T-cell (primary cell): Measurements from ENCODE around the gene RPRD1A. TPM values are rescaled to one million over a fixed set of nuclear protein-coding genes. Genes with fewer than 3 reads are reported as not detected.
"Not testable (repeated sequence)": the region's sequence is repeated elsewhere in the genome, so short reads cannot be mapped to it uniquely, and the experiment has no call there.

Source experiments
- ATAC-seq, 4 experiments: fragments of 200-7000 bp in 3 of 4; fragments of 150-1000 bp in 1 of 4; cut with Tn5 transposase; replicated peaks in 1 of 4; 1 replicate in 3 of 4; 2 replicates in 1 of 4; pipeline ENCODE4 v1.10.0; 2021; ENCODE audit warnings: moderate library complexity in 3 of 4, mild to moderate bottlenecking in 2 of 4, moderate number of reproducible peaks in 1 of 4
- CTCF ChIA-PET, 2 donors: fragments of 300-600 bp; sonication (Branson Sonifier 250); formaldehyde crosslinking; loops; one replicate each; lab custom pipeline; 2022; ENCODE audit warnings: antibody characterized with exemption in 2 of 2; lab: Charles Lee
- POLR2A ChIA-PET, 2 donors: fragments of 300-600 bp; sonication (Branson Sonifier 250); formaldehyde crosslinking; loops; one replicate each; lab custom pipeline; 2022; ENCODE audit warnings: antibody characterized with exemption in 2 of 2; lab: Charles Lee
- DNase-seq, 35 experiments: peaks; one replicate each; pipeline versions ENCODE4 v3.0.0 to v3.0.0-alpha.2; 2013 to 2023
- H3K27ac ChIP-seq: one replicate; pipeline ENCODE4 v1.5.1; 2013; ENCODE audit warnings: low read length
- H3K27me3 ChIP-seq, 2 experiments: replicated peaks in 1 of 2; 1 replicate in 1 of 2; 2 replicates in 1 of 2; pipeline versions ENCODE4 v1.6.1 to v1.7.0; 2013; ENCODE audit warnings: low read length in 1 of 2, mixed read lengths in 1 of 2; ENCODE audit not compliant: control insufficient read depth in 2 of 2, insufficient read depth in 2 of 2; ENCODE audit errors: extremely low read depth in 1 of 2
- H3K36me3 ChIP-seq, 2 donors: 1 replicate in 1 of 2; 2 replicates in 1 of 2; pipeline versions ENCODE4 v1.6.1 to v1.7.0; 2013; ENCODE audit warnings: low read length in 1 of 2; ENCODE audit not compliant: control insufficient read depth in 2 of 2, insufficient read depth in 1 of 2; ENCODE audit errors: extremely low read depth in 1 of 2
- H3K4me1 ChIP-seq, 2 experiments: 1 replicate in 1 of 2; 2 replicates in 1 of 2; pipeline versions ENCODE4 v1.6.1 to v1.7.0; 2013; ENCODE audit warnings: low read length in 2 of 2, mixed read lengths in 1 of 2; ENCODE audit not compliant: insufficient read depth in 2 of 2, control insufficient read depth in 1 of 2; ENCODE audit errors: extremely low read depth in 1 of 2
- H3K4me3 ChIP-seq, 2 donors: 1 replicate in 1 of 2; 2 replicates in 1 of 2; pipeline versions ENCODE4 v1.5.1 to v1.7.0; 2013; ENCODE audit warnings: mild to moderate bottlenecking in 2 of 2, low read length in 1 of 2, moderate library complexity in 1 of 2; ENCODE audit not compliant: control insufficient read depth in 1 of 2; ENCODE audit errors: extremely low read depth in 1 of 2
- H3K9me3 ChIP-seq: 2 replicates; pipeline ENCODE4 v1.7.0; 2013
- H3K27ac Mint-ChIP-seq, 2 donors: one replicate each; pipeline ENCODE4 v1.8.0; 2020 to 2021; ENCODE audit warnings: mild to moderate bottlenecking in 2 of 2, mixed read lengths in 2 of 2
- H3K27me3 Mint-ChIP-seq, 2 donors: one replicate each; pipeline ENCODE4 v1.8.0; 2021 to 2022; ENCODE audit warnings: mixed read lengths in 2 of 2
- H3K36me3 Mint-ChIP-seq: one replicate; pipeline ENCODE4 v1.8.0; 2021; ENCODE audit warnings: mixed read lengths
- H3K4me1 Mint-ChIP-seq, 3 donors: one replicate each; pipeline ENCODE4 v1.8.0; 2020 to 2022; ENCODE audit warnings: mixed read lengths in 3 of 3, mild to moderate bottlenecking in 1 of 3
- H3K4me3 Mint-ChIP-seq, 3 donors: one replicate each; pipeline ENCODE4 v1.8.0; 2020 to 2022; ENCODE audit warnings: mild to moderate bottlenecking in 3 of 3, mixed read lengths in 3 of 3, moderate library complexity in 3 of 3
- H3K9me3 Mint-ChIP-seq, 3 donors: one replicate each; pipeline ENCODE4 v1.8.0; 2020 to 2022; ENCODE audit warnings: mixed read lengths in 3 of 3
- WGBS: methylation state at CpG from one replicate; pipeline ENCODE4 v1.1.5; 2013; ENCODE audit warnings: missing lambda C conversion rate; ENCODE audit not compliant: insufficient coverage; 5-methylcytosine and 5-hydroxymethylcytosine counted together
- total RNA-seq, 35 experiments: library from RNA in 6 of 35; stranded (reverse) in 6 of 35; fragments of 120-200 nt in 1 of 35; gene quantifications; one replicate each; pipeline versions ENCODE4 v1.2.1 to v1.2.4 and lab custom pipeline; 2013 to 2026

The RPRD1A gene
- total RNA-seq, 5 donors from 2014 or later (not counting 1 experiment from before 2014, with no cell fraction given): 22.3 to 37.4 (median 36.8) TPM

- no peak overlapping the region for H3K4me3 Mint-ChIP-seq
- H3K9me3 Mint-ChIP-seq: no peaks in the 10 kb centered on the region
- CTCF ChIA-PET: interaction anchor here (1.3 to 3.9 kb wide), 2 partner anchors 34 to 188 kb away, joined by 4 to 42 read pairs; no protein-coding TSS in a partner anchor
Observed at GRCh38 chr18:36096955-36097354, 29.6 kb upstream of the RPRD1A start.

GRCh38 chr18:36095936-36096519 lies 28.7 kb upstream of the RPRD1A start:
- CTCF ChIA-PET: interaction anchor here (0.5 to 3.9 kb wide), 16 partner anchors 10 to 190 kb away, joined by 3 to 42 read pairs (median 4); partner anchors contain the start of gene ELP2 (in 1 of the 2)
- POLR2A ChIA-PET: interaction anchor here in 1 of 2 donors (0.7 kb wide), 1 partner anchor 74 kb away, joined by 3 read pairs; no protein-coding TSS in a partner anchor

More at GRCh38 chr18:36096955-36097354, 29.6 kb upstream of the RPRD1A start:
- Mint-ChIP-seq H3K27me3 (peaks cover 7 to 10% of the 10 kb centered on the region in 2 donors), H3K27ac (no peak overlapping the region), H3K4me1 (peaks cover 8 to 12% (median 11%) of the 10 kb centered on the region in 3 donors), H3K36me3 (no peaks in the 10 kb centered on the region)
- Histone ChIP-seq H3K27me3 (peaks cover 0 to 2% of the 10 kb centered on the region in 2 experiments), H3K4me1 (no peaks in the 10 kb centered on the region), H3K4me3 (no peak overlapping the region), H3K36me3 (no peaks in the 10 kb centered on the region), H3K27ac (no peak overlapping the region), H3K9me3 (no peaks in the 10 kb centered on the region)
- ATAC-seq (no peak), DNase-seq (no peak)
- POLR2A ChIA-PET: no interaction called here

GRCh38 chr18:36094431-36094830 lies 27.1 kb upstream of the RPRD1A start:
- Mint-ChIP-seq H3K36me3 (no peaks in the 10 kb centered on the region), H3K27ac (no peak overlapping the region), H3K4me3 (no peak overlapping the region), H3K27me3 (peaks cover 6 to 7% of the 10 kb centered on the region in 2 donors), H3K9me3 (no peaks in the 10 kb centered on the region), H3K4me1 (peaks cover 8 to 12% (median 11%) of the 10 kb centered on the region in 3 donors)
- no peak for ATAC-seq
- H3K4me1 ChIP-seq: no peaks in the 10 kb centered on the region
- H3K27ac ChIP-seq: no peak overlapping the region
- no peaks in the 10 kb centered on the region for H3K27me3 ChIP-seq
- H3K4me3 ChIP-seq: no peak overlapping the region
- H3K36me3 ChIP-seq: no peaks in the 10 kb centered on the region
- ChIA-PET POLR2A (no interaction called here), CTCF (interaction anchor here (0.6 to 3.9 kb wide), 5 partner anchors 77 to 710 kb away, joined by 3 to 42 read pairs (median 4); no protein-coding TSS in a partner anchor)
- H3K9me3 ChIP-seq: no peaks in the 10 kb centered on the region
- no CpG with 5 or more reads among the region's 3 CpGs for WGBS
- no peak for DNase-seq

More at GRCh38 chr18:36095936-36096519, 28.7 kb upstream of the RPRD1A start:
- Mint-ChIP-seq H3K27me3 (peaks cover 7 to 10% of the 10 kb centered on the region in 2 donors), H3K27ac (no peak overlapping the region), H3K4me1 (peaks cover 8 to 12% (median 11%) of the 10 kb centered on the region in 3 donors), H3K9me3 (no peaks in the 10 kb centered on the region), H3K4me3 (no peak overlapping the region), H3K36me3 (no peaks in the 10 kb centered on the region)
- no peaks in the 10 kb centered on the region for H3K4me1 ChIP-seq
- peak in 1 of 35 experiments; percentile 69 for DNase-seq
- H3K36me3 ChIP-seq: no peaks in the 10 kb centered on the region
- peak in 2 of 4 experiments; percentile 42 to 50 for ATAC-seq
- no peaks in the 10 kb centered on the region for H3K9me3 ChIP-seq
- no CpG with 5 or more reads among the region's 1 CpG for WGBS
- H3K27ac ChIP-seq: no peak overlapping the region
- no peaks in the 10 kb centered on the region for H3K27me3 ChIP-seq
- no peak overlapping the region for H3K4me3 ChIP-seq

- not testable (repeated sequence) for H3K4me3 Mint-ChIP-seq
- CTCF ChIA-PET: interaction anchor here in 1 of 2 donors (0.6 to 0.7 kb wide), 2 partner anchors 16 to 346 kb away, joined by 3 to 5 read pairs; no protein-coding TSS in a partner anchor
Observed at GRCh38 chr18:36092116-36092515, 24.8 kb upstream of the RPRD1A start.

GRCh38 chr18:36089001-36089400 lies 21.6 kb upstream of the RPRD1A start:
- Histone ChIP-seq H3K27me3 (peaks cover 0 to 6% of the 10 kb centered on the region in 2 experiments), H3K27ac (no peak overlapping the region), H3K4me3 (no peak overlapping the region), H3K36me3 (no peaks in the 10 kb centered on the region), H3K4me1 (no peaks in the 10 kb centered on the region), H3K9me3 (no peaks in the 10 kb centered on the region)
- WGBS: 80% methylated on average over 2 of the region's 6 CpGs
- H3K27me3 Mint-ChIP-seq: no peaks in the 10 kb centered on the region
- no peak overlapping the region for H3K4me3 Mint-ChIP-seq
- POLR2A ChIA-PET: no interaction called here
- no peak for ATAC-seq
- H3K4me1 Mint-ChIP-seq: peaks cover 8 to 12% (median 11%) of the 10 kb centered on the region in 3 donors
- DNase-seq: no peak
- H3K36me3 Mint-ChIP-seq: no peaks in the 10 kb centered on the region
- H3K27ac Mint-ChIP-seq: no peak overlapping the region
- no peaks in the 10 kb centered on the region for H3K9me3 Mint-ChIP-seq
- CTCF ChIA-PET: no interaction called here

More at GRCh38 chr18:36092116-36092515, 24.8 kb upstream of the RPRD1A start:
- not testable (repeated sequence) for H3K27me3 ChIP-seq, H3K27ac ChIP-seq, H3K4me3 ChIP-seq, DNase-seq, H3K36me3 Mint-ChIP-seq, H3K27me3 Mint-ChIP-seq, H3K9me3 ChIP-seq, ATAC-seq, H3K9me3 Mint-ChIP-seq, H3K36me3 ChIP-seq, H3K27ac Mint-ChIP-seq, H3K4me1 ChIP-seq
- POLR2A ChIA-PET: interaction anchor here in 1 of 2 donors (0.6 kb wide), 1 partner anchor 145 kb away, joined by 8 read pairs; no protein-coding TSS in a partner anchor
- WGBS: 80% methylated on average over 1 of the region's 5 CpGs
- peaks cover 8 to 12% (median 11%) of the 10 kb centered on the region in 3 donors for H3K4me1 Mint-ChIP-seq

- ChIA-PET POLR2A (no interaction called here), CTCF (interaction anchor here in 1 of 2 donors (0.6 kb wide), 1 partner anchor 92 kb away, joined by 3 read pairs; no protein-coding TSS in a partner anchor)
- Histone ChIP-seq H3K4me1 (no peaks in the 10 kb centered on the region), H3K36me3 (no peaks in the 10 kb centered on the region), H3K27ac (no peak overlapping the region), H3K27me3 (peaks cover 0 to 6% of the 10 kb centered on the region in 2 experiments), H3K4me3 (no peak overlapping the region), H3K9me3 (no peaks in the 10 kb centered on the region)
- Mint-ChIP-seq H3K9me3 (no peaks in the 10 kb centered on the region), H3K36me3 (no peaks in the 10 kb centered on the region), H3K27ac (no peak overlapping the region), H3K27me3 (no peaks in the 10 kb centered on the region), H3K4me1 (peaks cover 8 to 9% (median 9%) of the 10 kb centered on the region in 3 donors), H3K4me3 (no peak overlapping the region)
- DNase-seq (no peak), ATAC-seq (no peak)
- WGBS: no CpG with 5 or more reads among the region's 2 CpGs
Observed at GRCh38 chr18:36088256-36088655, 20.9 kb upstream of the RPRD1A start.
